Measurements from ENCODE around the gene RNF180. TPM values are rescaled to one million over a fixed set of nuclear protein-coding genes. Genes with fewer than 3 reads are reported as not detected.
A peak's percentile ranks its signal among the peaks of the same experiment; 100 is the strongest.
"Not testable (repeated sequence)": the region's sequence is repeated elsewhere in the genome, so short reads cannot be mapped to it uniquely, and the experiment has no call there.

Gene RNF180
- total and polyA plus RNA-seq, 7 experiments from 2014 or later, result not detected

DNA sequence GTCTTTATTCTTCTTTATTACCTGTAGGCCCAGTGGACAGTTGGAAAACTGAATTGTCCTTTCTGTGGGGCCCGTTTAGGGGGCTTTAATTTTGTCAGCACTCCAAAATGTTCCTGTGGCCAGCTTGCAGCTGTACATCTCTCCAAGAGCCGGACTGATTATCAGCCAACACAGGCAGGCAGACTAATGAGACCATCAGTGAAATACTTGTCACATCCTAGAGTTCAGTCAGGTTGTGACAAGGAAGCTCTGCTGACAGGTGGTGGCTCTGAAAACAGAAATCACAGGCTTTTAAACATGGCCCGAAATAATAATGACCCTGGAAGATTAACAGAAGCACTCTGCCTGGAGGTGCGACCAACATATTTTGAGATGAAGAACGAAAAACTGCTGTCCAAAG is 47.9 kb downstream of the RNF180 start:
- Mint-ChIP-seq H3K4me1 (no peaks in the 10 kb centered on the region), H3K27ac (no peak overlapping the region), H3K36me3 (no peaks in the 10 kb centered on the region), H3K4me3 (no peak overlapping the region), H3K27me3 (no peaks in the 10 kb centered on the region), H3K9me3 (peaks cover 0 to 6% (median 0%) of the 10 kb centered on the region in 11 donors)
- Histone ChIP-seq H3K36me3 (ENCODE audit: control insufficient read depth in 2 of 3, insufficient read depth in 3 of 3, low read length in 3 of 3) (no peaks in the 10 kb centered on the region), H3K4me3 (ENCODE audit: low read length) (no peak overlapping the region), H3K27me3 (ENCODE audit: control insufficient read depth in 2 of 2, insufficient read depth in 2 of 2, low read length in 2 of 2) (no peaks in the 10 kb centered on the region), H3K27ac (ENCODE audit: low read depth, low read length) (no peak overlapping the region), H3K9me3 (ENCODE audit: control insufficient read depth in 2 of 3, low read length in 3 of 3) (no peaks in the 10 kb centered on the region), H3K4me1 (ENCODE audit: control insufficient read depth in 2 of 2, insufficient read depth in 2 of 2, low read length in 2 of 2) (no peaks in the 10 kb centered on the region)
- POLR2A ChIA-PET, result no interaction called here
- ATAC-seq (no peak), DNase-seq (no peak)
- intact Hi-C loops (cut with micrococcal nuclease), result no loop called here
- CTCF ChIA-PET, result no interaction called here

DNA sequence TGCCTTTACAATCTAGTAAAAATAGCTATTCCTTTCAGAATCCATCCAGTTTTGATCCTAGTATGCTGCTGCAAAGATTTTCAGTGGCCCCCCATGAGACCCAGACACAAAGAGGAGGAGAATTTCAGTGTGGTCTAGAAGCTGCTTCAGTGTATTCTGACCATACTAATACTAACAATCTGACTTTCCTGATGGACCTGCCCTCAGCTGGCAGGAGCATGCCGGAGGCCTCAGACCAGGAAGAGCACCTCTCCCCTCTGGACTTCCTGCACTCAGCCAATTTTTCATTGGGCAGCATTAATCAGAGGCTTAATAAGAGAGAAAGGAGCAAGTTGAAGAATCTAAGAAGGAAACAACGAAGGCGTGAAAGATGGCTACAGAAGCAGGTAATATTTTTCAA is 48.5 kb downstream of the RNF180 start:
- no peaks in the 10 kb centered on the region for H3K36me3 Mint-ChIP-seq
- ChIA-PET POLR2A (no interaction called here), CTCF (no interaction called here)
- no peaks in the 10 kb centered on the region for H3K27me3 Mint-ChIP-seq
- intact Hi-C loops (cut with micrococcal nuclease), result no loop called here
- no peaks in the 10 kb centered on the region for H3K4me1 ChIP-seq (ENCODE audit: control insufficient read depth in 2 of 2, insufficient read depth in 2 of 2, low read length in 2 of 2)
- no peak overlapping the region for H3K4me3 Mint-ChIP-seq
- no peaks in the 10 kb centered on the region for H3K4me1 Mint-ChIP-seq
- no peaks in the 10 kb centered on the region for H3K27me3 ChIP-seq (ENCODE audit: control insufficient read depth in 2 of 2, insufficient read depth in 2 of 2, low read length in 2 of 2)
- H3K36me3 ChIP-seq (ENCODE audit: control insufficient read depth in 2 of 3, insufficient read depth in 3 of 3, low read length in 3 of 3), result no peaks in the 10 kb centered on the region
- no peak for DNase-seq
- no peak overlapping the region for H3K27ac ChIP-seq (ENCODE audit: low read depth, low read length)
- peaks cover 0 to 6% (median 0%) of the 10 kb centered on the region in 11 donors for H3K9me3 Mint-ChIP-seq
- H3K27ac Mint-ChIP-seq, result no peak overlapping the region
- H3K9me3 ChIP-seq (ENCODE audit: control insufficient read depth in 2 of 3, low read length in 3 of 3), result no peaks in the 10 kb centered on the region
- ATAC-seq, result no peak
- H3K4me3 ChIP-seq (ENCODE audit: low read length), result no peak overlapping the region

DNA sequence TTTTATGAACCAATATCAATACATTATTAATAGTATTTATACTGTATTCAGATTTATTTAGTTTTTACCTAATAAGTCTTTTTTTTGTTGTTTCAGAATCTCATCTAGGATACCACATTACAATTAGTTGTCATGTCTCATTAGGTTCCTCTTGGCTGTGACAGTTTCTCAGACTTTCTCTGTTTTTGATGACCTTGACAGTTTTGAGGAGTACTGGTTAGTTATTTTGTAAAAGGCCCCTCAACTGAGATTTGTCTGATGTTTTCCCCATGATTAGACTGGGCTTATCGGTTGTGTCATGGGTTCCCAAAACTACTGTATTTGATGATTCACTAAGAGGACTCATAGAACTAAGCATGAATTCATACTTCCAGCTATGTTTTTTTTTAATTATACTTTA is 56.3 kb downstream of the RNF180 start:
- Histone ChIP-seq H3K9me3 (ENCODE audit: control insufficient read depth in 2 of 3, low read length in 3 of 3) (no peaks in the 10 kb centered on the region), H3K27me3 (ENCODE audit: control insufficient read depth in 2 of 2, insufficient read depth in 2 of 2, low read length in 2 of 2) (no peaks in the 10 kb centered on the region), H3K4me3 (ENCODE audit: low read length) (no peak overlapping the region), H3K36me3 (ENCODE audit: control insufficient read depth in 2 of 3, insufficient read depth in 3 of 3, low read length in 3 of 3) (no peaks in the 10 kb centered on the region), H3K27ac (ENCODE audit: low read depth, low read length) (no peak overlapping the region), H3K4me1 (ENCODE audit: control insufficient read depth in 2 of 2, insufficient read depth in 2 of 2, low read length in 2 of 2) (no peaks in the 10 kb centered on the region)
- H3K27me3 Mint-ChIP-seq, result no peaks in the 10 kb centered on the region
- H3K36me3 Mint-ChIP-seq, result no peaks in the 10 kb centered on the region
- H3K9me3 Mint-ChIP-seq, result peaks cover 0 to 5% (median 0%) of the 10 kb centered on the region in 11 donors
- H3K27ac Mint-ChIP-seq, result no peak overlapping the region
- ATAC-seq, result no peak
- H3K4me1 Mint-ChIP-seq, result no peaks in the 10 kb centered on the region
- no peak overlapping the region for H3K4me3 Mint-ChIP-seq
- ChIA-PET CTCF (no interaction called here), POLR2A (no interaction called here)
- intact Hi-C loops (cut with micrococcal nuclease), result no loop called here
- DNase-seq, result no peak

DNA sequence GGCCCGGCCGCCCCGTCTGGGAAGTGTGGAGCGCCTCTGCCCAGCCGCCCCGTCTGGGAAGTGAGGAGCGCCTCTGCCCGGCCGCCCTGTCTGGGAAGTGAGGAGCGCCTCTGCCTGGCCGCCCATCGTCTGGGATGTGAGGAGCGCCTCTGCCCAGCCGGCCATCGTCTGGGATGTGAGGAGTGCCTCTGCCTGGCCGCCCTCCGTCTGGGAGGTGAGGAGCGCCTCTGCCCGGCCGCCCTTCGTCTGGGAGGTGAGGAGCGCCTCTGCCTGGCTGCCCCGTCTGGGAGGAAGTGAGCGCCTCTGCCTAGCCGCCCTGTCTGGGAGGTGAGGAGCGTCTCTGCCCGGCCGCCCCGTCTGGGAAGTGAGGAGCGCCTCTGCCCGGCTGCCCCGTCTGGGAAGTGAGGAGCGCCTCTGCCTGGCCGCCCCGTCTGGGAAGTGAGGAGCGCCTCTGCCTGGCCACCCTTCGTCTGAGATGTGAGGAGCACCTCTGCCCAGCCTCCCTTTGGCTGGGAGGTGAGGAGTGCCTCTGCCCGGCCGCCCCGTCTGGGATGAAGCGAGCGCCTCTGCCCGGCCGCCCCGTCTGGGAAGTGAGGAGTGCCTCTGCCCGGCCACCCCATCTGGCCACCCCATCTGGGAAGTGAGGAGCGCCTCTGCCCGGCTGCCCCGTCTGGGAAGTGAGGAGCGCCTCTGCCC is 59.8 kb downstream of the RNF180 start:
- intact Hi-C loops (cut with micrococcal nuclease); CTCF ChIA-PET; H3K27me3 ChIP-seq (ENCODE audit: control insufficient read depth in 2 of 2, insufficient read depth in 2 of 2, low read length in 2 of 2); H3K36me3 ChIP-seq (ENCODE audit: control insufficient read depth in 2 of 3, insufficient read depth in 3 of 3, low read length in 3 of 3); H3K4me3 ChIP-seq (ENCODE audit: low read length); POLR2A ChIA-PET; H3K4me1 Mint-ChIP-seq; H3K27ac ChIP-seq (ENCODE audit: low read depth, low read length); ATAC-seq; H3K4me3 Mint-ChIP-seq; H3K27ac Mint-ChIP-seq; H3K36me3 Mint-ChIP-seq; H3K9me3 Mint-ChIP-seq; H3K9me3 ChIP-seq (ENCODE audit: control insufficient read depth in 2 of 3, low read length in 3 of 3); DNase-seq; H3K4me1 ChIP-seq (ENCODE audit: control insufficient read depth in 2 of 2, insufficient read depth in 2 of 2, low read length in 2 of 2): not testable (repeated sequence)
- peaks cover 0 to 10% (median 0%) of the 10 kb centered on the region in 5 donors for H3K27me3 Mint-ChIP-seq

DNA sequence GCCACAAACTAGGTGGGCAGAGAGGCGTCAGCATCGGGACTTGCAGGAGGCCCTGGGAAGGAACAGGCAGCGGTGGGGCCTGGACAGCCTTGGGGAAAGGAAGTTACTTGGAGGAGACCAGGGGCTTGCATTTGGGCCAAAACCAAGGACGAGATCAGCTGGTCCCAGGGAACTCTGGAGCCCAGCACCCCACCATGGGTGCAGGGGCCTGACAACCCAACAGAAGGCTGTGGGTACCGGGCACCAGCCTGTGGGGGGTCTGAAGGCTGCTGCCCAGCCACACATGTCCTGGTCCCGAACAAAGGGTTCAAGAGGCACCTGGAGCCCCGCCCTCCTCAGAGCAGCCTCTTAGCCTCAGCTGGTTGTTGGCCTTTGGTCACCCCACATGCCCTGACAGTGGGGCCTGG is 61.5 kb downstream of the RNF180 start:
- H3K36me3 ChIP-seq (ENCODE audit: control insufficient read depth in 2 of 3, insufficient read depth in 3 of 3, low read length in 3 of 3); H3K4me3 Mint-ChIP-seq; H3K9me3 Mint-ChIP-seq; H3K4me1 ChIP-seq (ENCODE audit: control insufficient read depth in 2 of 2, insufficient read depth in 2 of 2, low read length in 2 of 2); H3K4me3 ChIP-seq (ENCODE audit: low read length); DNase-seq; ATAC-seq; intact Hi-C loops (cut with micrococcal nuclease); H3K9me3 ChIP-seq (ENCODE audit: control insufficient read depth in 2 of 3, low read length in 3 of 3); H3K27ac ChIP-seq (ENCODE audit: low read depth, low read length); CTCF ChIA-PET; POLR2A ChIA-PET; H3K27me3 ChIP-seq (ENCODE audit: control insufficient read depth in 2 of 2, insufficient read depth in 2 of 2, low read length in 2 of 2); H3K4me1 Mint-ChIP-seq; H3K36me3 Mint-ChIP-seq; H3K27ac Mint-ChIP-seq: not testable (repeated sequence)
- peaks cover 0 to 10% (median 0%) of the 10 kb centered on the region in 5 donors for H3K27me3 Mint-ChIP-seq

DNA sequence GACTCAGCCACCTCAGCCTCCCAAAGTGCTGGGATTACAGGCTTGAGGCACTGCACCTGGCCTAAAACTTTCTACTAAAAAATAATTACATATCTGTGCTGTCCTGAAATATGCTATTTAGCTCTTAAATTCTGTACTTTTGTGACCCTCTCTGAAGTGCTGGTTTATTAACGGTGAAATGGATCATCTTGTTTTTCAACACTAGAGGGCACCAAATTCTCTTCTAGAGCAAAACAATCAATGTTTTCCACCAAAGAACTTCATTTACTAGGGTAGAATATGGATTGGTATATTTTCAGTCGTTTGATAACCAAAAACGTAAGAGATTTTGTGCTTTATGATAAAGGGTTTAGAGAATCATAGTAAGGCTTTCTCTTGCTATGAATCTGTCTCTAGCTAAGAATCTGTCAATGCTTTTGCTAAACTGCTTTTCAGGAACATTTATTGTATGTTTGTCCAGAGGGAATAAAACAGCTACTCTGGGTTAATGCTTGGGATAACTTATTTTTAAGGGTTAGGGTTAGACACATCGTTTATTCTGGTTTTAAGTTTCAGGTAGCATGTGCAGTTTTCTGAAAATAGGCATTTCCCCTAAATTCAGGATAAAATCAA is 63.6 kb downstream of the RNF180 start:
- Histone ChIP-seq H3K4me3 (ENCODE audit: low read length) (no peak overlapping the region), H3K4me1 (ENCODE audit: control insufficient read depth in 2 of 2, insufficient read depth in 2 of 2, low read length in 2 of 2) (no peaks in the 10 kb centered on the region), H3K27ac (ENCODE audit: low read depth, low read length) (no peak overlapping the region), H3K36me3 (ENCODE audit: control insufficient read depth in 2 of 3, insufficient read depth in 3 of 3, low read length in 3 of 3) (no peaks in the 10 kb centered on the region), H3K9me3 (ENCODE audit: control insufficient read depth in 2 of 3, low read length in 3 of 3) (no peaks in the 10 kb centered on the region), H3K27me3 (ENCODE audit: control insufficient read depth in 2 of 2, insufficient read depth in 2 of 2, low read length in 2 of 2) (no peaks in the 10 kb centered on the region)
- Mint-ChIP-seq H3K9me3 (peaks cover 0 to 4% (median 0%) of the 10 kb centered on the region in 11 donors), H3K36me3 (no peaks in the 10 kb centered on the region), H3K27me3 (peaks cover 0 to 10% (median 0%) of the 10 kb centered on the region in 5 donors), H3K4me1 (no peaks in the 10 kb centered on the region), H3K4me3 (no peak overlapping the region), H3K27ac (no peak overlapping the region)
- ChIA-PET POLR2A (no interaction called here), CTCF (interaction anchor here (0.7 to 1.0 kb wide), 2 partner anchors 595 to 1254 kb away, joined by 3 read pairs; no protein-coding TSS in a partner anchor)
- peak in 3 of 9 donors; percentile 2 to 15 (median 3) for DNase-seq
- intact Hi-C loops (cut with micrococcal nuclease), result loop anchor here in 1 of 2 donors (2.0 kb wide), 1 partner anchor 1254 kb away; no protein-coding TSS in a partner anchor
- ATAC-seq, result no peak

DNA sequence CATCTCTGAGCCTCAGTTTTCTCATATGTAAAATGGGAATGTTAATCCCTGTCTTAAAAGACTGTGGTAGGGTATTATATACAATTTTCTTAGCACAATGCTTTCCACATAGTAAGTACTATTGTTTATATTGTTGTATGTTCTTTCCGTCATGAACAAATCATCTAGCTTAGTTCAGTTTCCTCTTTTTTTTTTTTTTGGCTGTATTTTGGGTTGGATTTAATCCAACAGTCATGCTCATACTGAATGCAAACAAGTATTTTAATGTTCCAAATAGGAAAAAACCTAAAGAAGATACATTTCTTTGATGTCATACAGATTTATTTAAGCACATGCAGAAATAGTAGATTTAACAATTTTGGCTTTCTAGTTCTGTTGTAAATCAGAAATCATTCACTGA is 95.1 kb downstream of the RNF180 start:
- Mint-ChIP-seq H3K9me3 (peaks cover 0 to 12% (median 6%) of the 10 kb centered on the region in 11 donors), H3K36me3 (no peaks in the 10 kb centered on the region), H3K4me3 (no peak overlapping the region), H3K27me3 (no peaks in the 10 kb centered on the region), H3K27ac (no peak overlapping the region), H3K4me1 (no peaks in the 10 kb centered on the region)
- DNase-seq (no peak), ATAC-seq (no peak)
- Histone ChIP-seq H3K27me3 (ENCODE audit: control insufficient read depth in 2 of 2, insufficient read depth in 2 of 2, low read length in 2 of 2) (no peaks in the 10 kb centered on the region), H3K27ac (ENCODE audit: low read depth, low read length) (no peak overlapping the region), H3K36me3 (ENCODE audit: control insufficient read depth in 2 of 3, insufficient read depth in 3 of 3, low read length in 3 of 3) (no peaks in the 10 kb centered on the region), H3K4me3 (ENCODE audit: low read length) (no peak overlapping the region), H3K9me3 (ENCODE audit: control insufficient read depth in 2 of 3, low read length in 3 of 3) (no peaks in the 10 kb centered on the region), H3K4me1 (ENCODE audit: control insufficient read depth in 2 of 2, insufficient read depth in 2 of 2, low read length in 2 of 2) (no peaks in the 10 kb centered on the region)
- CTCF ChIA-PET, result no interaction called here
- intact Hi-C loops (cut with micrococcal nuclease), result no loop called here
- POLR2A ChIA-PET, result no interaction called here
